ENCODE results near the gene SLC27A3. TPM values are rescaled to one million over a fixed set of nuclear protein-coding genes. Genes with fewer than 3 reads are reported as not detected.

The SLC27A3 gene
- polyA plus RNA-seq, 3 donors = 84.5 to 123 (median 118) TPM

DNA sequence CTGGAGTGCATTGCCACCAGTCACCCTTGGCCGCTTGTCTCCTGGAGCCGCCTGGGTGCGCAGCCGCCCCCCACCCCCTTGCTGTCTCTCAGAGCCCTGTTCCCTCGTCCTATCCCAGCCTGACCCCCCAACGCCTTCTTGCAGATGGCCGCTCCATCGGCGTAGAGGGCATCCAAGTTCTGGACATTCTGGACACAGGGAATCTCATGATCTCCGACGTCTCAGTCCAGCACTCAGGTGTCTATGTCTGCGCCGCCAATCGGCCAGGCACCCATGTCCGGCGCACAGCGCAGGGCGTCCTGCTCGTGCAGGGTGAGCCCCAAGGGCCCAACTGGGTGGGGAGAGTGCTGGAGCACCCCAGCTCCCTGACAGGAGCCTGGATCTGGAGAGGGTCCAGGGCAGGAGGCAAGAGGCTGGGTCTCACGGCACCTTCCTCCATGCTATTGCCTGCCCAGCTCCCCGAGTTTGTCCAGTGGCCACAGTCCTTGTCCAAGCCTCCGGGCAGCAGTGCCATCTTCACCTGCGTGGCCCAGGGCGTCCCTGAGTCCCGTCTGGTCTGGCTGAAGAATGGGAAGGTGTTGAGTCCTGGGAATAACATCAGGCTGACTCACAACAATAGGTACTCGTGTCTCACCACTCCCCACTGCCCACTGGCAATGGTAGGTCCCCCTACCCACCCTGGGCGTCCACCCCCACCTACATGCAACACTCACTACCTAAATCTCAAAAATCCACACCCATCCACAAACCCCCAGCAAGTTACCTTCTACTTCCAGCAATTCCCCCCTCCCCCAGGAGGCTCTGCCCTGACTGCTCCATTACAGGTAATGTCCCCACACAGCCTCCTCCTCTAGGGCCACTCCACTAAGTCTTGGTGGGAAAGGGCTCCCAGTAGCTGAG lies 24.6 kb downstream of the SLC27A3 start:
- H3K4me2 ChIP-seq (replicated peaks; ENCODE audit: extremely low read depth, low read length, poor library complexity, severe bottlenecking) = no peak overlapping the region
- Mint-ChIP-seq H3K36me3 (peaks cover 30 to 35% of the 10 kb centered on the region in 2 donors), H3K9me3 (peaks cover 0 to 3% (median 0%) of the 10 kb centered on the region in 7 donors), H3K4me1 (peaks cover 32% of the 10 kb centered on the region), H3K27me3 (ENCODE audit: low read depth in 3 of 3) (peaks cover 0 to 7% (median 1%) of the 10 kb centered on the region in 3 donors), H3K27ac (peak overlapping the region in 2 of 7 donors; percentile 53 to 75), H3K4me3 (no peak overlapping the region)
- H3K4me3 ChIP-seq (replicated peaks in 1 of 3; ENCODE audit: low read depth in 2 of 3, low read length in 3 of 3) = no peak overlapping the region
- H3K9ac ChIP-seq (ENCODE audit: insufficient read depth, low read length, poor library complexity, severe bottlenecking) = no peak overlapping the region
- TF ChIP-seq, protein P1, sequence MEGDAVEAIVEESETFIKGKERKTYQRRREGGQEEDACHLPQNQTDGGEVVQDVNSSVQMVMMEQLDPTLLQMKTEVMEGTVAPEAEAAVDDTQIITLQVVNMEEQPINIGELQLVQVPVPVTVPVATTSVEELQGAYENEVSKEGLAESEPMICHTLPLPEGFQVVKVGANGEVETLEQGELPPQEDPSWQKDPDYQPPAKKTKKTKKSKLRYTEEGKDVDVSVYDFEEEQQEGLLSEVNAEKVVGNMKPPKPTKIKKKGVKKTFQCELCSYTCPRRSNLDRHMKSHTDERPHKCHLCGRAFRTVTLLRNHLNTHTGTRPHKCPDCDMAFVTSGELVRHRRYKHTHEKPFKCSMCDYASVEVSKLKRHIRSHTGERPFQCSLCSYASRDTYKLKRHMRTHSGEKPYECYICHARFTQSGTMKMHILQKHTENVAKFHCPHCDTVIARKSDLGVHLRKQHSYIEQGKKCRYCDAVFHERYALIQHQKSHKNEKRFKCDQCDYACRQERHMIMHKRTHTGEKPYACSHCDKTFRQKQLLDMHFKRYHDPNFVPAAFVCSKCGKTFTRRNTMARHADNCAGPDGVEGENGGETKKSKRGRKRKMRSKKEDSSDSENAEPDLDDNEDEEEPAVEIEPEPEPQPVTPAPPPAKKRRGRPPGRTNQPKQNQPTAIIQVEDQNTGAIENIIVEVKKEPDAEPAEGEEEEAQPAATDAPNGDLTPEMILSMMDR (IDR thresholded peaks at IDR 0.05) = no peak
- H2AFZ ChIP-seq (ENCODE audit: insufficient read depth, low read depth, low read length, poor library complexity, severe bottlenecking) = no peak overlapping the region
- WGBS (ENCODE audit: insufficient coverage) = 93% methylated on average over 25 of the region's 27 CpGs
- H3K27ac ChIP-seq (ENCODE audit: low read depth in 1 of 2, low read length in 2 of 2) = no peak overlapping the region
- no peaks in the 10 kb centered on the region for H4K20me1 ChIP-seq (ENCODE audit: insufficient read depth, low read length)
- H3K9me3 ChIP-seq (replicated peaks in 1 of 2; ENCODE audit: control insufficient read depth in 1 of 2, insufficient read depth in 1 of 2, low read length in 2 of 2) = no peaks in the 10 kb centered on the region
- H3K36me3 ChIP-seq (replicated peaks in 1 of 2; ENCODE audit: control insufficient read depth in 1 of 2, insufficient read depth in 2 of 2, low read length in 2 of 2) = peaks cover 0 to 2% of the 10 kb centered on the region in 2 donors
- intact Hi-C loops (cut with micrococcal nuclease) = loop anchor here (5.0 kb wide), 2 partner anchors 52 to 187 kb away; partner anchors contain the start of gene RAB13 (in 2 of the 2)
- H3K27me3 ChIP-seq (ENCODE audit: control insufficient read depth in 2 of 2, insufficient read depth in 2 of 2, low read length in 2 of 2) = no peaks in the 10 kb centered on the region
- no peaks in the 10 kb centered on the region for H3K79me2 ChIP-seq (ENCODE audit: insufficient read depth, low read length)
- no peak for DNase-seq
- H3K4me1 ChIP-seq (ENCODE audit: control insufficient read depth in 1 of 2, insufficient read depth in 2 of 2, low read length in 2 of 2) = peaks cover 24 to 25% of the 10 kb centered on the region in 2 donors

DNA sequence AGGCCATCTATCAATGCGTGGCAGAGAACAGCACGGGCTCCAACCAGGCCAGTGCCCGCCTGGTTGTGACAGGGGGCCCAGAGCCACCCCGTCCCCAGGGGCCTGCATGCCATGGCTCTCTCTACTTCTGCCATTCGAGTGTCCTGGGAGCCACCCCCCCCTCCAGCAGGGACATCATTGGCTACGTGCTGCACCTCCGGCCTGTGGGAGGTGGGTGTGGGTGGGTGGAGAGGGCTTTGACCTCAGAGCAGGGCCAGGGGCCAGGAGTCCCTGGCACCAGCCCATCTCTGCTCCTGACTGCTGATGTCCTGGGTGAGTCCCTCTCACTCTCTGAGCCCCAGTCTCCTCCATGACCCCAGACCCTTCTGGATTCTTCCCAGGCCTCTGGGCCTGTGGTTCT lies 25.3 kb downstream of the SLC27A3 start:
- no peak overlapping the region for H3K9ac ChIP-seq (ENCODE audit: insufficient read depth, low read length, poor library complexity, severe bottlenecking)

More for the DNA sequence above, 25.3 kb downstream of the SLC27A3 start:
- WGBS (ENCODE audit: insufficient coverage) = 96% methylated on average over 3 of the region's 7 CpGs
- Histone ChIP-seq H3K27me3 (ENCODE audit: control insufficient read depth in 2 of 2, insufficient read depth in 2 of 2, low read length in 2 of 2) (no peaks in the 10 kb centered on the region), H3K4me3 (replicated peaks in 1 of 3; ENCODE audit: low read depth in 2 of 3, low read length in 3 of 3) (no peak overlapping the region), H3K4me2 (replicated peaks; ENCODE audit: extremely low read depth, low read length, poor library complexity, severe bottlenecking) (no peak overlapping the region), H3K79me2 (ENCODE audit: insufficient read depth, low read length) (no peaks in the 10 kb centered on the region), H4K20me1 (ENCODE audit: insufficient read depth, low read length) (no peaks in the 10 kb centered on the region), H3K9me3 (replicated peaks in 1 of 2; ENCODE audit: control insufficient read depth in 1 of 2, insufficient read depth in 1 of 2, low read length in 2 of 2) (no peaks in the 10 kb centered on the region), H3K27ac (ENCODE audit: low read depth in 1 of 2, low read length in 2 of 2) (no peak overlapping the region), H3K36me3 (replicated peaks in 1 of 2; ENCODE audit: control insufficient read depth in 1 of 2, insufficient read depth in 2 of 2, low read length in 2 of 2) (peaks cover 0 to 2% of the 10 kb centered on the region in 2 donors), H3K4me1 (ENCODE audit: control insufficient read depth in 1 of 2, insufficient read depth in 2 of 2, low read length in 2 of 2) (peaks cover 31% of the 10 kb centered on the region in 2 donors), H2AFZ (ENCODE audit: insufficient read depth, low read depth, low read length, poor library complexity, severe bottlenecking) (no peak overlapping the region)
- Mint-ChIP-seq H3K27ac (peak overlapping the region in 3 of 7 donors; percentile 12 to 81 (median 40)), H3K4me3 (no peak overlapping the region), H3K27me3 (ENCODE audit: low read depth in 3 of 3) (peaks cover 0 to 7% (median 1%) of the 10 kb centered on the region in 3 donors), H3K36me3 (peaks cover 30 to 35% of the 10 kb centered on the region in 2 donors), H3K4me1 (peaks cover 38% of the 10 kb centered on the region), H3K9me3 (peaks cover 0 to 3% (median 0%) of the 10 kb centered on the region in 7 donors)
- TF ChIP-seq, protein P1 (IDR thresholded peaks at IDR 0.05) = no peak
- no peak for DNase-seq
- intact Hi-C loops (cut with micrococcal nuclease) = loop anchor here in 1 of 2 donors (5.0 kb wide), 1 partner anchor 52 kb away; no protein-coding TSS in a partner anchor
